ENCODE results near the gene KLK13.
A peak's percentile ranks its signal among the peaks of the same experiment; 100 is the strongest.

DNA sequence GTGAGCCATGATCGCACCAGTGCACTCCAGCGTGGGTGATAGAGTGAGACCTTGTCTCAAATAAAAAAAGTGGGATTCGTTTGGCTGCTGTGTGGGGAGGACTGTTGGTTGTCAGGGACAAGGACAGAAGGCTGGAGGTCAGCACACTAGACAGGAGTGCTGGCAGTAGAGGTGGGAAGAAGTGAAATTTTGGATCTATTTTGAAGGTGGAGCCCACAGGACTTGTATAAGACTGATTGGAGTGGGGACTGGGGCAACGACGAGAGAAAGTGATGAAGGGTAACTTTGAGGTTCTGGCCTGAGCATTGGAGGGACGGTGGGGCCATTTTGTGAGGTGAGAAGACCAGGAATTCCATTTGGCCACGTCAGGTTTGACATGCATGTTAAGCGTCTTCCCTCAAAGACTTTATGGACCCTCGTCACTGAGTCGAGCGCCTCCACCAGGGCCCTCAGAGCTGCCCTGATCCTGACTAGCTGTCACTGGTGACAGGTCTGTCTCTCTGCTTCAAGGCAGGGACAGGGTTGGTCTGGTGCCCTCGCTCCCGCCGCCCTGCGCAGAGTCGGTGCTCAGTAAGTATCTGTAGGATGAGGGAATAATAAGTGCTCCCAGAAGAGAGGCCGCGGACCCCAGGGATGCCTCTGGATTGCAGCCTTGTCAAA is 42.6 kb upstream of the KLK13 start:
- TF ChIP-seq CTCF (conservative IDR thresholded peaks at IDR 0.05; ENCODE audit: low read depth, low read length) = 0 out of 2 replicates have a peak, but pooled peaks have one; percentile 21
- TF ChIP-seq EZH2 (IDR thresholded peaks at IDR 0.05; ENCODE audit: borderline replicate concordance, low read depth, low read length, poor library complexity, severe bottlenecking) = no peak

All from A673 (cell line).